ENCODE data around the gene POU6F2. TPM values are rescaled to one million over a fixed set of nuclear protein-coding genes. Genes with fewer than 3 reads are reported as not detected.

Gene POU6F2
- total RNA-seq, 4 donors from 2014 or later = not detected

- no peak for TF ChIP-seq POLR2A (IDR thresholded peaks at IDR 0.05)
- TF ChIP-seq, protein P1, sequence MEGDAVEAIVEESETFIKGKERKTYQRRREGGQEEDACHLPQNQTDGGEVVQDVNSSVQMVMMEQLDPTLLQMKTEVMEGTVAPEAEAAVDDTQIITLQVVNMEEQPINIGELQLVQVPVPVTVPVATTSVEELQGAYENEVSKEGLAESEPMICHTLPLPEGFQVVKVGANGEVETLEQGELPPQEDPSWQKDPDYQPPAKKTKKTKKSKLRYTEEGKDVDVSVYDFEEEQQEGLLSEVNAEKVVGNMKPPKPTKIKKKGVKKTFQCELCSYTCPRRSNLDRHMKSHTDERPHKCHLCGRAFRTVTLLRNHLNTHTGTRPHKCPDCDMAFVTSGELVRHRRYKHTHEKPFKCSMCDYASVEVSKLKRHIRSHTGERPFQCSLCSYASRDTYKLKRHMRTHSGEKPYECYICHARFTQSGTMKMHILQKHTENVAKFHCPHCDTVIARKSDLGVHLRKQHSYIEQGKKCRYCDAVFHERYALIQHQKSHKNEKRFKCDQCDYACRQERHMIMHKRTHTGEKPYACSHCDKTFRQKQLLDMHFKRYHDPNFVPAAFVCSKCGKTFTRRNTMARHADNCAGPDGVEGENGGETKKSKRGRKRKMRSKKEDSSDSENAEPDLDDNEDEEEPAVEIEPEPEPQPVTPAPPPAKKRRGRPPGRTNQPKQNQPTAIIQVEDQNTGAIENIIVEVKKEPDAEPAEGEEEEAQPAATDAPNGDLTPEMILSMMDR (IDR thresholded peaks at IDR 0.05 in 4 of 5, conservative IDR thresholded peaks at IDR 0.05 in 1 of 5) = no peak
- Histone ChIP-seq H3K36me3 (no peaks in the 10 kb centered on the region), H3K4me3 (no peak overlapping the region), H3K27me3 (no peaks in the 10 kb centered on the region), H3K4me1 (no peaks in the 10 kb centered on the region), H3K9me3 (no peaks in the 10 kb centered on the region), H3K27ac (no peak overlapping the region)
- intact Hi-C loops (cut with DNase I; ENCODE audit: low total_unique reads) = no loop called here
- no peak for ATAC-seq
- in situ Hi-C loops (cut with MboI; ENCODE audit: low sequenced_read_pairs in 4 of 4) = no loop called here
- no peak for DNase-seq
These were observed 24.5 kb upstream of the POU6F2 start for GRCh38 chr7:38953227-38953626.

GRCh38 chr7:38953971-38954370 is 23.7 kb upstream of the POU6F2 start:
- intact Hi-C loops (cut with DNase I; ENCODE audit: low total_unique reads) = no loop called here
- in situ Hi-C loops (cut with MboI; ENCODE audit: low sequenced_read_pairs in 4 of 4) = no loop called here

GRCh38 chr7:38955892-38956291 is 21.8 kb upstream of the POU6F2 start:
- H3K9me3 ChIP-seq = no peaks in the 10 kb centered on the region
- no peaks in the 10 kb centered on the region for H3K36me3 ChIP-seq
- intact Hi-C loops (cut with DNase I; ENCODE audit: low total_unique reads) = no loop called here
- TF ChIP-seq, protein P1 (IDR thresholded peaks at IDR 0.05 in 4 of 5, conservative IDR thresholded peaks at IDR 0.05 in 1 of 5) = no peak
- no peak for TF ChIP-seq POLR2A (IDR thresholded peaks at IDR 0.05)
- H3K27ac ChIP-seq = no peak overlapping the region
- ATAC-seq (no peak), DNase-seq (no peak)
- H3K4me3 ChIP-seq = no peak overlapping the region
- H3K4me1 ChIP-seq = no peaks in the 10 kb centered on the region
- H3K27me3 ChIP-seq = no peaks in the 10 kb centered on the region
- in situ Hi-C loops (cut with MboI; ENCODE audit: low sequenced_read_pairs in 4 of 4) = no loop called here

More at GRCh38 chr7:38953971-38954370, 23.7 kb upstream of the POU6F2 start:
- H3K4me1 ChIP-seq = no peaks in the 10 kb centered on the region
- H3K36me3 ChIP-seq = no peaks in the 10 kb centered on the region
- no peak for DNase-seq
- no peak overlapping the region for H3K4me3 ChIP-seq
- TF ChIP-seq POLR2A (IDR thresholded peaks at IDR 0.05) = no peak
- TF ChIP-seq, protein P1 (IDR thresholded peaks at IDR 0.05 in 4 of 5, conservative IDR thresholded peaks at IDR 0.05 in 1 of 5) = no peak
- no peaks in the 10 kb centered on the region for H3K27me3 ChIP-seq
- H3K27ac ChIP-seq = no peak overlapping the region
- no peaks in the 10 kb centered on the region for H3K9me3 ChIP-seq
- no peak for ATAC-seq

GRCh38 chr7:38962028-38962427 is 15.7 kb upstream of the POU6F2 start:
- TF ChIP-seq, protein P1 (IDR thresholded peaks at IDR 0.05 in 4 of 5, conservative IDR thresholded peaks at IDR 0.05 in 1 of 5) = no peak
- TF ChIP-seq POLR2A (IDR thresholded peaks at IDR 0.05) = no peak
- H3K9me3 ChIP-seq = no peaks in the 10 kb centered on the region

DNA sequence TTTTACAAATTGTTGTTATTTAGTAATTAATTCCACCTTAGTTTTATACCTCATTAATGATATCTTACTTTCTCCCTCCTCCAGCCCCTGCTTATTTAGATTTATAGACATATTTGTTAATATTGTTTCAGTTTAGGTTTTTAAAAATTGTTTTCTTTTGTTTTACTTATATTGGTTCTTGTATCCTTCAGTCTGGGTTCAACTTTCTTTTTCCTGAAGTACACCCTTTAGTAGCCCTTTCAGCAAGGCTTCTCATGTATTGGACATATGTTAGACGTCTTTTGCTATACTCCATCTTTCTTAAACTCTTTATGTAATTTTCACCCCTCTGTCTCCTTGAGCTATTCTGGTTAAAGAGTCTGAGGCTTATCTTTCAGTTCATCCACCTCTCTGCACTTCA is 12.8 kb upstream of the POU6F2 start:
- no peaks in the 10 kb centered on the region for H3K9me3 ChIP-seq
- DNase-seq (no peak), ATAC-seq (no peak)
- in situ Hi-C loops (cut with MboI; ENCODE audit: low sequenced_read_pairs in 4 of 4) (no loop called here), intact Hi-C loops (cut with DNase I; ENCODE audit: low total_unique reads) (no loop called here)
- no peaks in the 10 kb centered on the region for H3K36me3 ChIP-seq
- H3K4me1 ChIP-seq = no peaks in the 10 kb centered on the region
- no peak overlapping the region for H3K27ac ChIP-seq
- H3K4me3 ChIP-seq = no peak overlapping the region
- no peaks in the 10 kb centered on the region for H3K27me3 ChIP-seq
- TF ChIP-seq POLR2A (IDR thresholded peaks at IDR 0.05) = no peak

More at GRCh38 chr7:38962028-38962427, 15.7 kb upstream of the POU6F2 start:
- Histone ChIP-seq H3K27ac (no peak overlapping the region), H3K36me3 (no peaks in the 10 kb centered on the region), H3K27me3 (no peaks in the 10 kb centered on the region), H3K4me1 (no peaks in the 10 kb centered on the region), H3K4me3 (no peak overlapping the region)
- ATAC-seq = no peak
- intact Hi-C loops (cut with DNase I; ENCODE audit: low total_unique reads) (no loop called here), in situ Hi-C loops (cut with MboI; ENCODE audit: low sequenced_read_pairs in 4 of 4) (no loop called here)
- no peak for DNase-seq
